Ectodermal cell (in vitro differentiated cells): ENCODE measurements around the gene PSME4.
"Not testable (repeated sequence)": the region's sequence is repeated elsewhere in the genome, so short reads cannot be mapped to it uniquely, and the experiment has no call there.

Source experiments
- H3K27ac ChIP-seq: 2 replicates; pipeline ENCODE4 v1.7.0; 2013; ENCODE audit warnings: mild to moderate bottlenecking, low read depth, low read length; ENCODE audit not compliant: insufficient read depth, poor library complexity, severe bottlenecking
- H3K27me3 ChIP-seq: 2 replicates; pipeline ENCODE4 v1.7.0; 2013; ENCODE audit warnings: mild to moderate bottlenecking, low read length; ENCODE audit not compliant: insufficient read depth, control insufficient read depth, poor library complexity, severe bottlenecking
- H3K36me3 ChIP-seq: one replicate; pipeline ENCODE4 v1.7.0; 2013; ENCODE audit warnings: low read length; ENCODE audit not compliant: control insufficient read depth, insufficient read depth
- H3K4me1 ChIP-seq: one replicate; pipeline ENCODE4 v1.7.0; 2013; ENCODE audit warnings: low read length; ENCODE audit not compliant: control insufficient read depth, insufficient read depth
- H3K4me3 ChIP-seq: 2 replicates; pipeline ENCODE4 v1.7.0; 2013; ENCODE audit warnings: low read depth, low read length, control low read depth; ENCODE audit not compliant: insufficient read depth
- H3K9me3 ChIP-seq: 2 replicates; pipeline ENCODE4 v1.7.0; 2013; ENCODE audit warnings: mild to moderate bottlenecking, low read length, moderate library complexity; ENCODE audit not compliant: control insufficient read depth
- WGBS, 2 experiments: methylation state at CpG; one replicate each; pipeline ENCODE4 v1.1.7; 2013; ENCODE audit warnings: missing lambda C conversion rate in 2 of 2; 5-methylcytosine and 5-hydroxymethylcytosine counted together

PSME4 gene

GRCh38 chr2:53826030-53826410 lies 144.8 kb downstream of the PSME4 start:
- Histone ChIP-seq H3K4me3 (no peak overlapping the region), H3K27me3 (no peaks in the 10 kb centered on the region), H3K36me3 (no peaks in the 10 kb centered on the region), H3K27ac (no peak overlapping the region), H3K4me1 (peaks cover 7% of the 10 kb centered on the region), H3K9me3 (no peaks in the 10 kb centered on the region)
- WGBS, 2 experiments, result 100% methylated on average over 1 of the region's 1 CpG; no CpG with 5 or more reads in 1 of the 2 experiments

- H3K36me3 ChIP-seq, H3K4me1 ChIP-seq, H3K4me3 ChIP-seq, H3K27ac ChIP-seq, H3K27me3 ChIP-seq, H3K9me3 ChIP-seq: not testable (repeated sequence)
- 91 to 94% methylated on average over 9 of the region's 9 CpGs for WGBS, 2 experiments
Observed at GRCh38 chr2:53823639-53824038, 147.2 kb downstream of the PSME4 start.

GRCh38 chr2:53821810-53822209 lies 149.0 kb downstream of the PSME4 start:
- Histone ChIP-seq H3K4me1 (peaks cover under 1% of the 10 kb centered on the region), H3K9me3 (no peaks in the 10 kb centered on the region), H3K36me3 (no peaks in the 10 kb centered on the region), H3K27ac (no peak overlapping the region), H3K4me3 (no peak overlapping the region), H3K27me3 (no peaks in the 10 kb centered on the region)
- 95% methylated on average over 6 of the region's 6 CpGs for WGBS, 2 experiments

GRCh38 chr2:53820711-53821110 lies 150.1 kb downstream of the PSME4 start:
- 92 to 98% methylated on average over 4 of the region's 4 CpGs for WGBS, 2 experiments
- no peak overlapping the region for H3K27ac ChIP-seq

GRCh38 chr2:53820048-53820447 lies 150.7 kb downstream of the PSME4 start:
- Histone ChIP-seq H3K9me3 (no peaks in the 10 kb centered on the region), H3K27ac (no peak overlapping the region), H3K36me3 (no peaks in the 10 kb centered on the region), H3K27me3 (no peaks in the 10 kb centered on the region), H3K4me1 (no peaks in the 10 kb centered on the region), H3K4me3 (no peak overlapping the region)
- WGBS, 2 experiments, result 86 to 94% methylated on average over 9 of the region's 9 CpGs

More at GRCh38 chr2:53820711-53821110, 150.1 kb downstream of the PSME4 start:
- Histone ChIP-seq H3K27me3 (no peaks in the 10 kb centered on the region), H3K4me3 (no peak overlapping the region), H3K9me3 (no peaks in the 10 kb centered on the region), H3K4me1 (no peaks in the 10 kb centered on the region), H3K36me3 (no peaks in the 10 kb centered on the region)

- WGBS, 2 experiments, result 88 to 89% methylated on average over 3 to 4 of the region's 4 CpGs
- H3K27me3 ChIP-seq, result no peaks in the 10 kb centered on the region
- no peak overlapping the region for H3K4me3 ChIP-seq
- H3K36me3 ChIP-seq, result no peaks in the 10 kb centered on the region
- no peaks in the 10 kb centered on the region for H3K4me1 ChIP-seq
- no peaks in the 10 kb centered on the region for H3K9me3 ChIP-seq
- H3K27ac ChIP-seq, result no peak overlapping the region
Observed at GRCh38 chr2:53819634-53820033, 151.2 kb downstream of the PSME4 start.

- 94 to 96% methylated on average over 3 of the region's 3 CpGs for WGBS, 2 experiments
- Histone ChIP-seq H3K4me3 (no peak overlapping the region), H3K27ac (no peak overlapping the region), H3K27me3 (no peaks in the 10 kb centered on the region), H3K4me1 (no peaks in the 10 kb centered on the region), H3K9me3 (no peaks in the 10 kb centered on the region), H3K36me3 (no peaks in the 10 kb centered on the region)
Observed at GRCh38 chr2:53818854-53819435, 151.8 kb downstream of the PSME4 start.
